A549 (cell line): ENCODE results near the gene ST6GALNAC2.

Experiments
- MAZ ChIP-seq: fragments of 150-350 bp; IDR thresholded peaks from 2 replicates; pipeline ENCODE4 v1.6.1; 2014; ENCODE audit warnings: antibody characterized with exemption, low read depth, low read length, borderline replicate concordance
- POLR2A ChIP-seq: IDR thresholded peaks from 2 replicates; pipeline ENCODE4 v1.6.1; 2012; ENCODE audit warnings: mild to moderate bottlenecking, low read length
- RAD21 ChIP-seq, 2 experiments: fragments of >200 bp in 1 of 2; sonication (Bioruptor Twin) in 1 of 2; formaldehyde crosslinking in 1 of 2; IDR thresholded peaks in 1 of 2; conservative IDR thresholded peaks in 1 of 2; 2 replicates in 1 of 2; 3 replicates in 1 of 2; pipeline ENCODE4 v1.6.1; 2012 to 2018; ENCODE audit warnings: inconsistent platforms in 1 of 2
- SMC3 ChIP-seq: fragments of >200 bp; sonication (Bioruptor Twin); formaldehyde crosslinking; IDR thresholded peaks from 3 replicates; pipeline ENCODE4 v1.6.1; 2018; ENCODE audit warnings: inconsistent platforms
- TF ChIP-seq, protein P1 (sequence below): fragments of >200 bp; sonication (Bioruptor Twin); formaldehyde crosslinking; IDR thresholded peaks from 3 replicates; pipeline ENCODE4 v1.5.1; 2016

DNA sequence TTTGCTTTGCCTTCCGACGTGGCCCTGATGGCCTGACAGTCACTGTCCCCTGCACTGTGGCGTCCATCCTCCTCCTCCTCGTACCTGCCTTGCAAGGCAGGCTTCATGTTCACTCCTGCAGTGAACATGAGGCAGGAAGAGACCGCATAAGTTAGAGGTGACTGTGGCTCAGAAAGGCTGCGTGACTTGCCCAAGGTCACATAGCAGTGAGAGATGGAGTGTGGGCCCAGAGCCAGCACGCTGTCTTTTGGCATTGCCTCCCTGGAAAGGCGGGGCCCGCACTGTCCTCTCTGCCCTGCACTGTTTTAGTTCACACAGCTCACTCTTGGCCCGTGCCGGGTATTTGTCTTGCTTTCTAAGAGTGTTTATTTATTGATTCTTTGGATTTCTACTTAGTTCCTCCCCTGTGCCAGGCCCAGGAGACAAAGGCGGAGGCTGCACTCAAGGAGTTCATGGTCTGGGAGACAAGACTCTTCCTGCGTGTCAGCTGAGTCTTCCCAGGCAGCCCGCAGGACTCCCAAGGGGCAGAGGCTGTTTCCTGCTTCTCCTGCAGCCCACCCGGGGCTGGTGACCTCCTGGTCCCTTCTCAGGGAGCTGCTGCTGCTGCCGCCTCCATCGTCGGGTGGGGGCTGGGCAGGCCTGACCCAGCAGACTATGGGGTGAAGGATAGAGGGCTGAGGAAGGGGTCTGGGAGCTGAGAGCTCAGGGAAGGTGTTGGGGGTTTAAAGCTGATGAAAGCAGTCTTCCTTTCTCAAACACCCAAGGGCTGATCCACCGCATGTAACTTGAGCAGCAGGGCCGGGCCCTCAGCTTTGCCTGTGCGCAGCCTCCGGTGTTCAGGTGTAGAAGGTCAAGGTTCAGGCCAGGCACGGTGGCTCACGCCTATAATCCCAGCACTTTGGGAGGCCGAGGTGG lies 60.8 kb downstream of the ST6GALNAC2 start:
- no peak for TF ChIP-seq SMC3
- TF ChIP-seq RAD21 (conservative IDR thresholded peaks at IDR 0.05 in 1 of 2, IDR thresholded peaks at IDR 0.05 in 1 of 2), result no peak
- TF ChIP-seq, protein P1, sequence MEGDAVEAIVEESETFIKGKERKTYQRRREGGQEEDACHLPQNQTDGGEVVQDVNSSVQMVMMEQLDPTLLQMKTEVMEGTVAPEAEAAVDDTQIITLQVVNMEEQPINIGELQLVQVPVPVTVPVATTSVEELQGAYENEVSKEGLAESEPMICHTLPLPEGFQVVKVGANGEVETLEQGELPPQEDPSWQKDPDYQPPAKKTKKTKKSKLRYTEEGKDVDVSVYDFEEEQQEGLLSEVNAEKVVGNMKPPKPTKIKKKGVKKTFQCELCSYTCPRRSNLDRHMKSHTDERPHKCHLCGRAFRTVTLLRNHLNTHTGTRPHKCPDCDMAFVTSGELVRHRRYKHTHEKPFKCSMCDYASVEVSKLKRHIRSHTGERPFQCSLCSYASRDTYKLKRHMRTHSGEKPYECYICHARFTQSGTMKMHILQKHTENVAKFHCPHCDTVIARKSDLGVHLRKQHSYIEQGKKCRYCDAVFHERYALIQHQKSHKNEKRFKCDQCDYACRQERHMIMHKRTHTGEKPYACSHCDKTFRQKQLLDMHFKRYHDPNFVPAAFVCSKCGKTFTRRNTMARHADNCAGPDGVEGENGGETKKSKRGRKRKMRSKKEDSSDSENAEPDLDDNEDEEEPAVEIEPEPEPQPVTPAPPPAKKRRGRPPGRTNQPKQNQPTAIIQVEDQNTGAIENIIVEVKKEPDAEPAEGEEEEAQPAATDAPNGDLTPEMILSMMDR, result no peak
- no peak for TF ChIP-seq POLR2A
- no peak for TF ChIP-seq MAZ
